ENCODE data around the gene DHFR.
"Not testable (repeated sequence)": the region's sequence is repeated elsewhere in the genome, so short reads cannot be mapped to it uniquely, and the experiment has no call there.

DNA sequence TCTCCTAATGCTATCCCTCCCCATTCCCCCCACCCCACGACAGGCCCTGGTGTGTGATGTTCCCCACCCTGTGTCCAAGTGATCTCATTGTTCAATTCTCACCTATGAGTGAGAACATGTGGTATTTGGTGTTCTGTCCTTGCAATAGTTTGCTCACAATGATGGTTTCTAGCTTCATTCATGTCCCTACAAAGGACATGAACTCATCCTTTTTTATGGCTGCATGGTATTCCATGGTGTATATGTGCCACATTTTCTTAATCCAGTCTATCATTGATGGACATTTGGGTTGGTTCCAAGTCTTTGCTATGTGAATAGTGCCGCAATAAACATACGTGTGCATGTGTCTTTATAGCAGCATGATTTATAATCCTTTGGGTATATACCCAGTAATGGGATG, 74.5 kb downstream of the DHFR start:
- TF ChIP-seq POLR2AphosphoS5, POLR2A, EP300 (IDR thresholded peaks at IDR 0.05): not testable (repeated sequence)
- TF ChIP-seq, protein P1, sequence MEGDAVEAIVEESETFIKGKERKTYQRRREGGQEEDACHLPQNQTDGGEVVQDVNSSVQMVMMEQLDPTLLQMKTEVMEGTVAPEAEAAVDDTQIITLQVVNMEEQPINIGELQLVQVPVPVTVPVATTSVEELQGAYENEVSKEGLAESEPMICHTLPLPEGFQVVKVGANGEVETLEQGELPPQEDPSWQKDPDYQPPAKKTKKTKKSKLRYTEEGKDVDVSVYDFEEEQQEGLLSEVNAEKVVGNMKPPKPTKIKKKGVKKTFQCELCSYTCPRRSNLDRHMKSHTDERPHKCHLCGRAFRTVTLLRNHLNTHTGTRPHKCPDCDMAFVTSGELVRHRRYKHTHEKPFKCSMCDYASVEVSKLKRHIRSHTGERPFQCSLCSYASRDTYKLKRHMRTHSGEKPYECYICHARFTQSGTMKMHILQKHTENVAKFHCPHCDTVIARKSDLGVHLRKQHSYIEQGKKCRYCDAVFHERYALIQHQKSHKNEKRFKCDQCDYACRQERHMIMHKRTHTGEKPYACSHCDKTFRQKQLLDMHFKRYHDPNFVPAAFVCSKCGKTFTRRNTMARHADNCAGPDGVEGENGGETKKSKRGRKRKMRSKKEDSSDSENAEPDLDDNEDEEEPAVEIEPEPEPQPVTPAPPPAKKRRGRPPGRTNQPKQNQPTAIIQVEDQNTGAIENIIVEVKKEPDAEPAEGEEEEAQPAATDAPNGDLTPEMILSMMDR (IDR thresholded peaks at IDR 0.05): not testable (repeated sequence)
